ENCODE measurements around the gene VRTN.
A peak's percentile ranks its signal among the peaks of the same experiment; 100 is the strongest.

The VRTN gene

DNA sequence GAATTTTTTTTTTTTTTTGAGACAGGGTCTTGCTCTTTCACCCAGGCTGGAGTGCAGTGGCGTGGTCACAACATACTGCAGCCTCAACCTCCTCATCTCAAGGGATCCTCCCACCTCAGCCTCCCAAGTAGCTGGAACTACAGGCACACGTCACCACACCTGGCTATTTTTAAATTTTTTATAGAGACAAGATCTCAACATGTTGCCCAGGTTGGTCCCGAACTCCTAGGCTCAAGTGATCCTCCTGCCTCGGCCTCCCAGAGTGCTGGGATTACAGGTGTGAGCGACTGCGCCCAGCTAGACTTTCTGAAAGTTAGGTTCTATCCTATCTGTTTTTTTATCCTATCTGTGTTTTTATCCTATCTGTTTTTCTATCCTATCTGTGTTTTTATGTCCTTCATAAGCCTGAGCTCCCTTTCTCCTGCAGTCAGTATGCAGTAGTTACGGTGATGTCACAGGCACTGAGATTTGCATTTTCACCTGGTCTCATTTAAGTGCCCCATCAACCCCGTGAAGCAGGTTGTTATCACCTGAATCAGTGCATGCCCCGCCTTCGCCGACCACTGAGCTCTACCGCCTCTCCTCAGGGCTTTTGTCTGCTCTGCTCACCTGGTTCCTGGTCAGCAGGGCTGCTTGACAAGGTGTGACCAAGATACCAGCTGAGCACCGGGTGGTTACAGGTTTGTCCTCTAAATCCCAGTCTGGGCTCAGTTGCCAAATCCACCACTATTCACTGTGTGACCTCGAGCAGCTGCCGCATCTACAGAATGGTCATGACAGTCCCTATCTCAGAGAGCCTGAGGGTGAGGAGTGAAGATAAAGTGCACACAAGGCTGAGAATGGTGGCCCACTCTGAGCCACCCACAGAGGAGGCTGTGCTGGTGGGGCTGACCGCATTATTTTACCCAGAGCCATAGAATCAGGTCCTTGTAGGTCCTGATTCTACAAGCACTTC, 44.6 kb downstream of the VRTN start:
- DNase-seq (ENCODE audit: low spot score), result no peak

DNA sequence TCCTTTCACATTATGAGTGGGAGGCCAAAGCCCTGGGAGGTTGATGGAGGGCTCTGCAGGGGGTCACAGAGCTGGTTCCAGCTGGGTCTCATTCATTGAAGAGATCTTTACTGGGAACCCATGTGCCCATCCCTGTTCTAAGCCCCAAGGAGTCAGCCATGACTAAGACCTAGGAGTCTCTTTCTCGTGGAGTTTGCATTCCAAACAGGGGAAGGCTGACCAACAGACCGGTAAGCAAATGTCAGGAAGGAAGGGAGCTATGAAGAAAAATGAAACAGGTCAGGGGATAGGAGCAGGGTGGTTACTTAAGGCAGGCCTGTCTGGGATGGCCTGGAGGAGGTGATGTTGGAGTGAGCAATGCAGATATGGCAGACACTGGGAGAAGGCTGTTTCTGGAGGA, 46.3 kb downstream of the VRTN start:
- no peak for DNase-seq (ENCODE audit: low spot score)

DNA sequence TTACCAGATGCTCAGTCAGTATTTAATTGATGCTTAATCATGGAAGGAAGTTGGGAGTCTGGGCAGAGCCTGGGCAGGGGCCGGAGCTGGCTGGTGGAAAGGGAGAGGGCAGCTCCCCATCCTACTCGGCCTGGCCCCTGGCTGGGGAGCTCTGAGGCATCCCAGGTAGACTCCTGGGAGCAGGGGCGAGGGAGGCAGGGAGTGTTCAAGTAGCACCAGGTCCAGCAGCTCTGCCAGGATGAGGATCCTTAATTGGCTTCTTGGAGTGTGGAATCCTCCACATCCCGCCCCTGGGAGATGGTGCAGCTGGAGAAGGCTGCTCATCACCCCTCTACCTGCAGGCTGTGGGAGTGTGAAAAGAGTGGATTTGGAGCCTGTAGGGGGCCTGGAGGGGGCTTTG, 46.8 kb downstream of the VRTN start:
- no peak for DNase-seq (ENCODE audit: low spot score)

DNA sequence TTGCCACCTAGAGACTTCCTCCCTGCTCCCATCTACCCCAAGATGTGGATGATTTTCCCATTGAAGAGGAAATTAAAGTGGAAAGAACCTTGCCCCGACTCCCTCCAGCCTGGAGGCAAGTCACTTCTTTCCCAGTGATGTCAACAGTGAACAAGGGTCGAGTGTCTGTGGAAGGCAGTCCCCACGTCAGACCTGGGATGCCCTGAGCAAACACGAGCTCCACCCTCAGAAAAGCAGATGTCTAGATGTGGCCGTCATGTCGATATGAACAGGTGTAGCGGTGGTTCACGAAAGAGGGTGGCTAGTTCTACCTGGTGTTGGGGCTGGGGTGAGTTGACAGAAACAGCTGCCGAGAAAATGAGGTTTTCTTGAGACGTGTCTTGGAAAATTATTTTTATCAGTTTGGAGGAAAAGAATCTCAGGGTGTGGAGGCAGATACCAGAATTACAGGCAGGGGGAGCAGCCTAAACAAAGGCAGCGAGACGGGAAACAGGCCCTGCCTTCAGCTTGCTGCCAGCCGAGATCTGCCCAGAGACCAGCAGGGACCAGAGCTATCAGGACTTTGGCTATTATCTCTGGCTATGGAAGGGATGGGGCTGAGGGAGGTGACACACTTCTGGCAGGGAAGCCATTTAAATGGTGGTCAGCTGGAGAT, 51.9 kb downstream of the VRTN start:
- no peak for DNase-seq (ENCODE audit: low spot score)

DNA sequence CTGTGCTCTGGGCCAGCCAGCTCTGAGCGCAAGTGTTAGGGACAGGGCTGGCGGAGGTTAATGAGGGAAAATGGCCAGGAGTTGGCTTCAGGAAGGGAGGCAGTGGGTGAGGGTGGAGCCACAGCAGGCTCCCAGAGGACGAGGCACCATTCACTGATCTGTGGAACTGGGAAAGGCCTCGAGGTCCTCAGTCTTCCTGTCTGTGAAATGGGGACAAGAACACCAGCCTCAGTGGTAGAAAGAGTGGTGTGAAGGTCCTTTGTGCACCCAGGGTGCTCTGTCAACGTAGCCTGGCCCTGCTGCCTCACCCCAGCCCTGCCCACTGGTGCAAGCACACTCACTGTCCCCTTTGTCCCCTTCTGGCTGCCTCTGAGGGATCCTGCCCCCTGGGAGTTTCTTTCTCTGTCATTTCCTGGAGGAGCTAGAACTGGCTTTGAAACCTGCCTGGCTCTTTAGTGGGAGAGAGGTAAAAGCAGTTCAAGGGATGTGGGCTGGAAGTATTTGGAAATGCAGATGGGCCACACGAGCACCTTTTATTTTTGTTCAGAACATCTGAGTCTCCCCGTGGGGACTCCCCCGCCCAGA, 52.7 kb downstream of the VRTN start:
- DNase-seq (ENCODE audit: low spot score), result no peak

DNA sequence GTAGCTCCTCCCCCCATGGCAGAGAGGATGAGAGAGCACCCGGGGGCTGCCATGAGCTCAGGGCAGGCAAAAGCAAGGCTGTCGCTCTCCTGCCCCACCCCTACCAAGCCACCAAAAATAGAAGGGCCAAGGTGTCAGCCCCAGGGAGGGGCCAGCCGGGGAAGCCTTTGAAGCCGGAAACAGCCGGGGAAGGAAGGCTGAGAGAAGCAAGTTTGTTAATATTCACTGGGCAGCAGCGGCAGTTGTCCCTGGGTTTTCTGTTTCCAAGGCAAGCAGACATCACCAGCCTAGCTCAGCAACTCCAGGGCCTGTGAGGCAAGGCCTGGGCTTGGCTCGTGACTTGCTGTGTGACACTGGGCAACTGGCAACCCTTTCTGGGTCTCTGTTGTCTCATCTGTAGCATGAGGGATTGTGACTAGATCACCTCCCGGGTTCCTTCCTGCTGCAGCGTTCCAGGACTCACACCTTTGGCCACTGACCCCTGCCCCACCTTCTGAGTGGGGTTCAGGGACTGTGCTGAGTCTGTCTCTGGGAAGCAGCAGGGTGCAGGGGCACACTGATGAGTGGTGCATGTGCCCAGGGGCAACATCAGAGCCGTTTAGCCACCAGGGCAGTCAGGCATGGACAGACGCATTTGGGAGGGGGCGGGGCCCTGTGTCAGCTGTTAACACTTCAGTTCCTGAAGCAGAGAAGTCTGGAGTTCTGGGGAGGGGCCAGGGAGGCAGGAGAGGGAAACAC, 53.4 kb downstream of the VRTN start:
- peak; percentile 70 for DNase-seq (ENCODE audit: low spot score)

DNA sequence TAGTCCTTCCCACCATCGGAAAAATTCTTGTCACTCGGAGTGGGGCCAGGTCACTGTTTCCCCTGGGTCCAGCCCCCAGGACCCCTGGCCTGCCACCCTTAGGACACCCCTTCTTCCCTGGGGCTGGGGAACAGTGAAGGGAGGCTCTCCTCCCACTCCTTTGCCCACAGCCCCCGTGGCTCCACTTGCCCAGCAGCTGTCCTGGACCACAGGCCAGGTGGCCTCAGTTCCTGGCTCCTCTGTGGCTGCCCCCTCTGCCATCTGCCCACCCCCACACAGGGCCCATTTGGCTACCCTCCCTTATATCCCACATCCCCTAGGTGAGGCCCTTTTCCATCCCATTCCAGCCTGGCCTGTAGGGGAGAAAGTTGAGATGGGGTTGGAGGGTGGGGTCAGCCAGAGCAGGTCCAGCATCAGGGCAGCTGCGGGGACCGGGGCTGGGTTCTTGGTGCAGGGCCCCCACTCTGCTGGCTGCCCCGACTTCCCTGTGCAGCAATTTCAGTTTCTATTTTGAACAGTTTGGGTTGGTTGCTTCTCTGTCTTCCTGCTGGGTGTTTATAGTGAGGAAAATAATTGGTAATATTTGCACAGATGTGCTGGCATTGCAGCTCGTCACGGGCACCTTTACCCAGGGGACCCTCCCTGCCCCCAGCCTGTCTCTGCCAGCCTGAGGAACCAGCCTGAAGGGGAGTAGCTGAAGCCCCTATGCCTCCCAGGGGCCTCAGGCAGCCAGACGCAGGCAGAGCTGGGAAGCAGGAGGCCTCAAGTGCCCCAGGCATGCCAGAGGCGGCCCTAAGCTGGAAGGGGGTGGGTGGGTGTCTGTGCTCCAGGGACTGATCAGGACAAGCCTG, 54.4 kb downstream of the VRTN start:
- DNase-seq (ENCODE audit: low spot score), result no peak

DNA sequence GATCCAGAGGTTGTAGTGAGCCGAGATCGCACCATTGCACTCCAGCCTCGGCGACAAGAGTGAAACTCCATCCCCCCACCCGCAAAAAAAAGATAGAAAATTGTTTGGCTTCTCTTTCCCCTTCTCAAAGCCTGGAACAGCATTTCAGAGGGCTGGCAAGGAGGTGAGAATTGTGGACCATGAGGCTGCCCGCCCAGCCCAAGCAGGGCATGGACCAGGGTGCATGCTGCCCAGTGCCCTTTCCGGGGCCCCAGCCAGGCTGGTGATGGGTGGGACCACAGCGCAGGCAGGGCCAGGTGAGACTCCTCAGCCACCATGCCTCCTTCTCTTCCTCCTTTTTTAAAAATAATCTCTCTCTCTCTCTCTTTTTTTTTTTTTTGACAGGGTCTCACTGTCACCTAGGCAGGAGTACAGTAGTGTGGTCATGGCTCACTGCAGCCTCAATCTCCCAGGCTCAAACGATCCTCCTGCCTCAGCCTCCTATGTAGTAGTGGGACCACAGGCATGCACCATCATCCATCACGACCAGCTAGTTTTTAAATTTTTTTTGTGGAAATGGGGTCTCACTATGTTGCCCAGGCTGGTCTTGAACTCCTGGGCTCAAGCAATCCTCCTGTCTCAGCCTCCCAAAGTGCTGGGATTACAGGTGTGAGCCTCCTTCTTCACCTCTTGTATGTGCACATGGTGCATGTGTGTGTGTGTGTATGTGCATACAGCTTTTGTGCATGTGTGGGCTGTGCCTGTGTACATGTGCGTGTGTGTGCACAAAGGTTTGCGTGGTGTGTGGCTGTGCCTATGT, 55.5 kb downstream of the VRTN start:
- DNase-seq (ENCODE audit: low spot score), result no peak

DNA sequence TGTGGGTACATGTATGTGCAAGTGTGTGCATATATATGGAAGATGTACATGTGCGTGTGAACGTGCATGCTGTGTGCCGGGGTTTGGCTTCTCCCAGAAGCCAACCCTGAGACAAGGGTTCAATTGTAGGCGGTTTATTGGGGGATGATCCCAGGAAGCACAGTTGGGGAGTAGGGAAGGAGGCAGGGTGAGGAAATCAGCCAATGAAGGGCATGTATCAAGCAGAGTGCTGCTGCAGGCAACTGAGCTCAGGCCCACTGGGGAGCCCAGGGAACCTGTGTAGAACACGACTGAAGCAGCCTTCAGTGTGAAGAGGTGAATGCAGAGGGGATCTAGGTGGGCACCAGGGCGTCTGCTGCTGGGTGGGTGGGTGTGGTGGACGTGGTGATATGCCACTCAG, 56.2 kb downstream of the VRTN start:
- no peak for DNase-seq (ENCODE audit: low spot score)

DNA sequence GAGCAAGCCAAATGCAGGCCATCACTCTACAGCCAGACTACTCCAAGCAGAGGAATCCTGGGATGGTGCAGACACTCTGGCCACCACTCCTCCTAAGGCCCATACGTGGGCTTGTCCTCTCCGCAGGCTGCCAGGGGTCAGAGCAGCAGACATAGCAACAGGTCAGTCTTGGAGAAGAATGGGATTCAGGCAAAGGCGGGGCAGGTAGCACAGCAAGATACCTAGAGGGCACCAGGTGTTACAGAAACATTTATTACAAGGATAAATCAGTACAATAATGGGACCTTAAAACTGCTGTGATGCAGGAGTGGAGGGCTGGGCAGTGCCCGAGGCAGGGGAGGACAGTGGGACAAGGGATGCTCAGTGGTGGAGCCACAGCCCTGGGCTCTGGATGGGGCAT, 57.4 kb downstream of the VRTN start:
- no peak for DNase-seq (ENCODE audit: low spot score)

DNA sequence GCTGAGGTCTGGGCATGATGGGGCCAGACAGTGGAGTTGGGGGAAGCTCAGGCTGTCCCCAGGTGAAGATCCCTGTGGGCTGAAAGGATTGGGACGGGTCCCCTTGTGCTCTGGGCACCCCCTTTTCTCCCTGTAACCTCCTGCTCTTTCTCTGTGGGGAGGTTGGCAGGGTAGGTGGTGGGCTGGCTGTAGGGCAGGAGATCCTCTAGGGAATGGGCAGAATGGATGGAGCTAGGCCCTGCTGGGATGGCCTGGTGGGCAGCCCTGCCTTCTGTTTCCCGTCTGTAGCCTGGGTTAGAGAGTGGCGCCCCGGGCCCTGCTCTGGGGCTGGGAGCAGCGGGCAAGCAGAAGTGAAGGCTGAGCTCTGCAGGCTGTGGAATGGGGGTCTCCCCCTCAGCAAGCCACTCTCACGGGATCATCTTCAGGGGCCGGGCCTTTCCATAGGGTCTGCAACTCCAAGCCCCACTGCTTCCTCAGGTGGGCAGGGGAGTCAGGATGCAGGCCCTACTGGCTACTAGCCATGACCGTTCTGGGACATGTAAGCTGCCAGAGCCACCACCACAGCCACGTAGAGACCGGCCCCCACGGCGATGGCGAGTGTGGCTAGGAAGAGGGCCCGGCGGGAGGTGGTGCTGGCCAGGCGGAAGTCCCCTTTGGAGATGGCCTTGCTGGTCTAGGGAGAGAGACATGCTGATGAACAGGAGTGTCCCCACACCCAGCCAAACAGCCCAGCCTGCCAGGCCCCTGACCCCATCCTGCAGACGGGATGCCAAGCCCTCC, 58.9 kb downstream of the VRTN start:
- no peak for DNase-seq (ENCODE audit: low spot score)

DNA sequence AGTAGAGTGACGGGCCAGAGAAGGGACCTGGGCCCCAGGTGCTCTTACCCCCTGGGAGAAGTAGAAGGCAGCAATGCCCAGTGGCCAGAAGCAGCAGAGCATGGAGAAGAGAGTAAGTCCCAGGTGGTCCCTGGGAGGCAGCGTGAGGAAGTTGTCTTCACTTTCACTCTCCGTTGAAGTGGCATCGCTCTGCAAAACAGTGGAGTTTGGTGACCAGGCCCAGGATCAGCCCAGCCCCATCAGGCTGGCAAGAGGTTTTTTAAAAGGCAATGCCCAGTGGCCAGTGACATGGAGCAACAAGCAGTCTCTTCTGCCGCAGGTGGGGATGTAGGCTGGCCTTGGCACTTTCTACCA, 59.5 kb downstream of the VRTN start:
- DNase-seq (ENCODE audit: low spot score), result no peak

DNA sequence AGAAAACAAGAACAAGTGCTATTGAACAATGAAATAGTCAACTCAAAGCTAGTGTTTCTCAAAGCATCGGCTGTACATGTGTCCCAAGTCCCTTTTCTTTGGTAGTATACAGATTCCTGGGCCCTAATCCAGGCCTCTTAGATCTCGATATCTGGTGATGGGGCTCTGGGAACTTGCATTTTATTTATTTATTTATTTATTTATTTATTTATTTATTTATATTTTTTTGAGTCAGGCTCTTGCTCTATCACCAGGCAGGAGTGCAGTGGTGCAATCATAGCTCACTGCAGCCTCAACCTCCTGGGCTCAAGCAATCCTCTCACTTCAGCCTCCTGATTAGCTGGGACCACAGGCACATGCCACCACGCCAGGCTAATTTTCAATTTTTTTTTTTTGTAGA, 60.6 kb downstream of the VRTN start:
- no peak for DNase-seq (ENCODE audit: low spot score)

DNA sequence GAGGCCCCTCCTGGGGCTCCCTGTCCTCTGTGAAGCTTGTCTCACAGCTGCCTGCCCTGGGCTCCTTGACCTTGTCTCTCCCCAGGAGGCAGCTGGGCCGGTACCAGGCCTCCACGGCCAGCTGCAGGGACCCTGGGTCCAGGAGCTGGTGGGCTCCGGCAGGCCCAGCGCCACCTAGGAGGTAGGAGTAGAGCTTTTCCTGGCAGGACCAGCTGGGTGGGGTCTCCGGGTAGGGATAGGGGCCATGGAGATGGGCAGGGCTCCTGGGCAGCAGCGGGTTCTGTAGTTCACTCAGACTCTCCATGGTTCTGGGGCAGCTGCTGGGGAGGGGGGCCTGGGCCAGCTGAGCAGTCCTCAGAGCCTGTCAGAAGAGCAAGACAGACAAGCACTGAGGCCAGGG, 61.2 kb downstream of the VRTN start:
- no peak for DNase-seq (ENCODE audit: low spot score)
